ENCODE results near the gene SLC38A1.
"Not testable (repeated sequence)": the region's sequence is repeated elsewhere in the genome, so short reads cannot be mapped to it uniquely, and the experiment has no call there.

The SLC38A1 gene

DNA sequence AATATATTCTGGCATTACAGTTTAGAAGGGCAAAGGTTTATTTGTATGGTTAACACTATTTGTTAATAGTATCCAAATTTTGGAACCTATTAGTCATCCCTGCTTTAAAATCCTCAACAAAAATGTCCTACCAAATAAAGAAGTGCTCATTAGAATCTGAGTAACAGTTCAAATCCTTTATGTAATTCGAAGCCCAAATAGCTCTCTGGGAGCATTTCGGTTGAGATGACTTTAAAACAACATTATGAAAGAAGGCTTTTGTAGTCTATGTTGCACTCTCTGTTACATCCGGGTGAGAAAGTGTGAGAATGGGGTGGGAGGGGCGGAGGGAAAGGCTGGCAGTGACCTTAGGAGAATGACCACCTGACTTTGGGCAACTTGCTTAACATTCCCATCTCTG lies 59.7 kb downstream of the SLC38A1 start:
- DNase-seq = no peak

DNA sequence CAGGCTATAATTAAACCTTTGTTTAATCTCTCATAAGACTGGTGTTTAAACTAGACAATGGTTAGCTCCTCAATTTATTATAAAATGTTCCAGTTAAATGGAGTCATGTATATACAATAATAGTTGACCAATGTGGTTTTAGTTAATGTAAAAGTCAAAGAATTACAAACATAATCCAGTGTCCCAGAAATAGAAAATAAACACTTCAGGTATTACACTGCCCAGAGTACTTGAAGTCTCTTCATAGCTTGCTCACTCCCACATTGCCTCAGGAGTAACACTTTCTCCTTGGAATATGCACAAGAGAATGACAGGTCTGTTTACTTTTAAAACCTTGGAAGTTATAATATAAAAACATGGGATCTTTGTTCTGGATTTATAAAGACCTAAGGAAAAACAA lies 60.5 kb downstream of the SLC38A1 start:
- no peak for DNase-seq

DNA sequence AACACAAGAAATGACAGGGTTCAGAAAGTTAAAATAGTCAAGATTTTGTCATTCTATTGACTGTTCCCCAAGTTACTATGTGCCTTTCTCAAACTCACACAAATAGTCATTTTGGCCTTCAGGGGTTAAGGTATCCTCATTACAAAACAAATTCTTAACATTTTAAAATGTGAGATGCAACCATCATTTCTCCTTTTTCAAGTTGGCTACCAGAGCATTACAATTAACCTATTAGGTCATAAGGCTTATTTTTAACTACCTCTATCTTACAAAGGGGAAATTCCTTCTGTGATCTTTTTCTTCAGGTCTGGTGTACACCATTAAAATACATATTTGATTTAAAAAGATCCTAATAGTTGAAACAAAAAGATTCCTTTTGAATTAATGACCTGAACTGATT lies 61.2 kb downstream of the SLC38A1 start:
- no peak for DNase-seq

DNA sequence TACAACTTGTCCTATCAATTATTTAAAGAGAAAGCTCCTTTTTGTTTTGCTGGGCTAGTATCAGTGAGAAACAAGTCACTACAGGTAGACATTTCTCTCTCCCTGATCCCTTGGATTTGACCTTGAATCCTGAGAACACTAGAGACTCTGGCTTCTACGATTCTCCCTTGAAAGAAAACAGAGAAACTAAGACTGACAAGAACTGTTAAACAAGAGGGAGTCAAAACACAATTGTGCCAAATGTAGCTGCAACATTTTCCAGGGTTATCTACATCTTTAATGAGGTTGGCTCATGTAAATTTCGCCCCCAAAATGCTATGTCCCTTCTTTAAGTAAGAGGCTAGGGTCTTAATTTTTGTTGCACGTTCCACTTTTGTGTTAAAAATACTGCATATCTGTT lies 62.4 kb downstream of the SLC38A1 start:
- DNase-seq = no peak

DNA sequence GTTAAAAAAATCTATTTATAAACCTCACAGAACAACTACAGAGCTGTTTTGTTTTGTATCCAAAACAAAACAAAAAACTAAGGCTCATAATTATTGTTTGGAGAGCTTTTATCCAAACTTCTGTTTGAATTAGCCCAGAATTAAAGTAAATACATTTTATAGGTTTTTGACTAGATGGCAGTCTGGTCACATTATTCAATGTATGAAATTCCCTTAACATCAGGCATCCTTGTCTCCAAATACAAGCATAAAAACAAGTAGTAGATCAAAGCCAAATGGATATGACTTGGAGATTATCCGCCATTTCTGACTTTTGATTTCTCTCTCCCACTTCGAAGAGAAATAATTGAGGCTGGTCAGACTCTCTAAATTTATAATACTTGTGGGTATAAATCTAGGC lies 63.5 kb downstream of the SLC38A1 start:
- no peak for DNase-seq

DNA sequence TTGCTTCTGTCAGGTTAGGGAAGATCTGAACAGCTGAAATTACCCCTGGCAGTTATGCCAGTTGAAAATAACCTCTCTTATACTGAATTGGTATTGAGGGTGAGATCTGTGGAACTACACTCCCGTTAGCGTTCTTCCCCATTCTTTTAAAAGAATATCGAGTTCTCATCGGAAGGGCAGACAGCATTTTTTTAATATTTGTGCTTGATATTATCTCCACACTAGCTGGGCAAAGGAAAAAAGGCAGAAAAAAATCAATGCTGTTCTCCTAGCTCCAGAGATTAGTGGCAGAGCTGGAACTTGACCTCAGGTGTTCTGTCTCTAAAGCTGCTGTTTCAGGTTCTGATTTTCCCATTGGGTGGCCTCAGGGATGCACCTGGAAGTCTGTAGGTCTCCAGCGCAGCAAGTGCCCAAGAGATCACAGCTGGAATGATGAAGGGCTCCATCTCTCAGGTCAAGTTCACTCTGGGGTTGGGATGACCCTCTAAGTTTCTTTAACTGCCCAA lies 67.5 kb downstream of the SLC38A1 start:
- DNase-seq = no peak

DNA sequence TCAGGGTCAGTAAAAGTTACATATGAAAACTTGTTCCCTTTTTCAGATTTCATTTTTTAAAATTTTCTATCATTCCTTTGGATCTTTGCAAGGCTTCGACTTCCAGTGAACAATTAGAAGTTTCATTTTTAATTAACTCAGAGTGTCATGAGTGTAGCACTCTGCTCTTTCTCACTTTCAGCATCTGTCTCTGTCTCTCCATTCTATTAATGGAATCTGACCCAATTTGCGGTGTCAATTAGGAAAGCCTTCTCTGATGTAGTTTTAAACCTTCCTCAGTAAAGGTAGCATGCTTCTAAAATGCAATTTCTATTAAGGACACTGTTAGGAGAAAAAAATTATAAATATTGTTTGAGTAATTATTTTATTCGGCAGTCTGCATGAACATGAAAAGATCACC lies 68.3 kb downstream of the SLC38A1 start:
- DNase-seq = no peak

DNA sequence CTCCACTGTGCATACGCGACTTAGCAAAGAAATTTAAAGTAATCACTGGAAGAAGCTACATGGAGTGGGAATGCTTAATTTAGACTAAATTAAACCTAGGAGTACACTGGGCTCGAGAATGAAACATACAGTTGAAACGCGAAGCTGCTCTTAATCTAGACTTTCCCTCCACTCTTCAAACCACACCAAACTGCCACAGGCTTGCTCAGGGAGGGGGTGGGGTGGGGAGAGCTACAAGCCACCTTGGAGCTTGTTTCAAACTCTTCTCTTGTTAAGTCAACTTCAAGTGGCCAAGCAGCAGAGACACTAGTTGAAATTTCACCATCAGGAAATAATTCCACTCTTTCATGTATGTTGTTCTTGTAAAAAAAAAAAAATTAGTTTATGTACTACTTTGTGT lies 69.9 kb downstream of the SLC38A1 start:
- DNase-seq = no peak

DNA sequence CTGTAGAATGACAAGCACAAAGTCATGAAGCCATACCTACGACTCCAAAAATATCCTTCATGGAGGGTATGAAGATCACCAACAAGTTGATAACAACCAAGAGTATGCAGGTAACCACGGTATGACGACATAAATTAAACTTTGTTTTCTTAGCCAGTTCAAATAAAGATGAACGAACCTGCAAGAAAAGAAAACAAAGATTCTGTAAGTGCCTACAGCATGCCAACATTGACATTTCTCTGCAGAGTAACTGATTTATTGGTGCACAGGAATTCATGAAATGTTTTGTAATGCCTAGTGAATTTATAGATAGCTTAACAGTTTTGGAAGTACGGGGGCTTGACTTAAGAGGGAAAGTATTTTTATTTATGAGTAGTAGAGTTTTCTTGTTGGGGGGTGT lies 71.0 kb downstream of the SLC38A1 start:
- no peak for DNase-seq

DNA sequence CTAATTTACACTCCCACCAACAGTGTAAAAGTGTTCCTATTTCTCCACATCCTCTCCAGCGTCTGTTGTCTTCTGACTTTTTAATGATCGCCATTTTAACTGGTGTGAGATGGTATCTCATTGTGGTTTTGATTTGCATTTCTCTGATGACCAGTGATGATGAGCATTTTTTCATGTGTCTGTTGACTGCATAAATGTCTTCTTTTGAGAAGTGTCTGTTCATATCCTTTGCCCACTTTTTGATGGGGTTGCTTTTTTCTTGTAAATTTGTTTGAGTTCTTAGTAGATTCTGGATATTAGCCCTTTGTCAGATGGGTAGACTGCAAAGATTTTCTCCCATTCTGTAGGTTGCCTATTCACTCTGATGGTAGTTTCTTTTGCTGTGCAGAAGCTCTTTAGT lies 78.3 kb downstream of the SLC38A1 start:
- DNase-seq = not testable (repeated sequence)

DNA sequence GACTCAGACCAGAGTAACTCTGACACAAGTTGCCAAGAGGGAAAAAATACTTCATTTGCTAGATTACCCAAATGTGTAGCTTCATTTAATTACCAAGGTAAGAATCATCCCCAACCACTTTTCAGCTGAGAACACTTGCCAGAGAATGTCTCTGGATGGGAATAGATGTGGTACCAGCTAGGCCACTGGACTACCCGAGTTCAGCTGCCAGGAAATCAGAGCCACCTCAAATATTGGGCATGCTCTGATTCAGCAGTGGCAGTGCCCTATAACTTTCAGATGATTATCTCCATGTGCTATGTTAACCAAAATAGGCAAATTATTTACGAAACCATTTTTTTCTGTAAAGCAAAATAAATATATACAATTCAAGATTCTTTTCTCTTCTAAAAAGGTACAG lies 80.7 kb downstream of the SLC38A1 start:
- DNase-seq = no peak

DNA sequence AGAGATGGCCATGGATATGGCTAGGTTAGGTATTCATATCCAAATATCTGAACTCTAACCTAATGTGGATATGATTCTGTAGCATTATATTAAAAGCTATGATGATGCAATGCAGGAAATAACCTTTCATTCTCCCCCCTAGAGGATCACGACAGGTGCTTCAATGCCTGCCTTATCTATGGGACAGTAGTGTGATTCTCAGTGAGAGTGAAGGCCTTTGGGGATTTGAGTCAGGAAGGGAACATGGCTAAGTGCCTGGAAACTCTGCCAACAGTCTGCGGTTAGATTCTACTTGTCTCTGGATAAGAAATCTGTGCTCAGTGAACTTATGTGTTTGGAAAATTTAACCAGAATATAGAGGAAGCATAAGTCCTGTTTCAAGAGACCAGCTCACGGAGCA lies 81.8 kb downstream of the SLC38A1 start:
- peak in 8 of 58 donors; percentile 1 to 20 (median 6) for DNase-seq

DNA sequence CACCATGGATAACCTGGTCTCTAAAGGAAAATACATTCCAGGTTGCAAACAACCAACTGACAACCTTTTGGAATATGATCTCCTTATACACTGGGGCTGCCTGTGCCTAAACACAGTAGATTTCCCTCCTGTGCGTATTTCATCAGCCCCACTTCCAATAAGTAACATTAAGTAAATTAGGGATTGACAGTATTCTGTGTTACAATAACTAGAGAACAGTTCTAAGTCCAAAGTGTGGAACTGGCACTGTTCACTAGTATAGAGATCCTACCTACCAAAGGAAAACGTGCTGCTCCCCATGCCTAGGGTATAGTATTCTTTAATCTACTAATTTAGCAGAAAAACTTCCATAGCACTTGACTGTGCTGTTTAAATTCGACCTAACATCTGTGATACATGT lies 82.8 kb downstream of the SLC38A1 start:
- no peak for DNase-seq

DNA sequence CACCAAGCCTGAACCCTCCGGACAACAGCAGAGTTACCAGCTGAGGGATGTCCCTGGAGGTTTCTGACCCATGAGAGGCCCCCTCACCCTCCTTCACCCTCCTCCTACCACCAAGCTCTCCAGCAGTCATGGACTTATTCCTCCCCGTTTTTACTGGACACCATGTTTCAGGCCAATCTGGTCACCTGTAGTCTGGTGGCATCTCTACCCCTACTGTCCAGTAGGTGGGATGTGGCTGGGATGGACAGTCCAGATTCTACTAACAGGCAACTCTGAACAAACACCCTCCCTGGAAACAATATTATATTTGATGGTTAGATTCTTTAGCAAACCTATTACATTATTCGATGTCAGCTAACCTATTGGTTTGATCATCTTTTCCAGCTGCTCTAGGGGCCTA lies 83.2 kb downstream of the SLC38A1 start:
- DNase-seq = no peak

DNA sequence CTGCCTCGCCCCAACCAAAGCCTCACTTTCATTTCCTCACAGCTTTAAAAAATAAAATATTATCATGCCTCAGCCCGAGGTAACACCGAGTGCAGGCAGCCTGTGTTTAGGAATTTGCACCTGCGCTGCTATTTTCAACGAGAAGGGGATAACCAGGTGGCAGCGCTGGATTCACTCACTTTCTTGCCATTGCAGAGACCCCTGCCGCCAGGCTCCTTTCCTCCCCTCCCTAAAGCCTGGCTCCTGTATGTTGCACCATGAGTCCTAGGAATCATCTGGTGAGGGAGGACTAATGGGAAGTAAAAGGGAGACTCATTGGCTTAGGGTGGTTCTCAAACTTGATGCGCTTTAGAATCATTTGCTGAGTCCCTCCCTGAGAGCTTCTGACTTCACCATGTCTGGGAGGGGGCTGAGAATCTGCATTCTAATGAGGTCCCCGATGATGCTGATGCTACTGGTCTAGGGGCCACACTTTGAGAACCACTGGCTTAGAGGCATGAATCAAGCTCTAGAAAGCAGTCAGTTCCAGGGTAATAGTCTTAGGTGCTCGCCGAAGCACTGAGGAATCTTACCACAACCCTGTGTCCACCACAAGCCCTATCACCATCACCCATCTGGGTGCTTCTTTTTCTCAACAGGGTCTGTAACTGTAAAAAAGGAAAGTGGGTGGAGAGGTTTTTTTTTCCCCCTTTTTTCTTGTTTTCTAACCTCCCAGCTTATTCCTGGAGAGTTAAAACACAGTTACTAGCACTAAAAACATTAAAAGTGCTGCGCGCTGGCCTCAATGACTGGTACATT lies 83.8 kb downstream of the SLC38A1 start:
- no peak for DNase-seq

DNA sequence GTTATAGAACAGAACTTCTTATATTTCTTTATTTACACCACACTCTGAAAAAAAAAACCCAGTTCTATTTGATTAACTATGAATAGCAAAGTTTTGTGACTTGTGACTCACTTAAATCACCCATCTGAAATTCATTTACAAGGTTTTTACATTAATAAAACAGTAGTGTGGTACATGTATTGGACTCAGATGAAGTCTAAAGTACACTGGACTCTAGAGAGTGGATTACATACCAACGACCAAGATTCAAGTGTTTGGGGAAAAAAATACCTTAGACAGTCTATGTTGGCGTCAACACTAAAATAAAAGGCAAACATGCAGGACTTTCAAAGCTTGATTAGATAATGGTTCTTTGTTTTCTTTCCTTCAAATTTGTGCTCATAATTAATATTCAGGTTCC lies 85.7 kb downstream of the SLC38A1 start:
- no peak for DNase-seq

DNA sequence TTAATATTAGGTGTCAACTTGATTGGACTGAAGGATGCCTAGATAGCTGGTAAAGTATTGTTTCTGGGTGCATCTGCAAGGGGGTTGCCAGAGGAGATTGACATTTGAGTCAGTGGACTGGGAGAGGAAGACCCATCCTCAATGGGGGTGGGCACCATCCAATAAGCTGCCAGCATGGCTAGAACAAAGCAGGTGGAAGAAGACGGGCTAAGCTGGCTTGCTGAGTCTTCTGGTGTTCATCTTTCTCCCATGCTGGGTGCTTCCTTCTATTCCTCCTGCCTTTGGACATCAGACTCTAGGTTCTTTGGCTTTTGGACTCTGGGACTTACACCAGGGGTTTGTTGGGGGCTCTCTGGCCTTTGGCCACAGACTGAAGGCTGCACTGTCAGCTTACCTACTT lies 87.4 kb downstream of the SLC38A1 start:
- DNase-seq = no peak

DNA sequence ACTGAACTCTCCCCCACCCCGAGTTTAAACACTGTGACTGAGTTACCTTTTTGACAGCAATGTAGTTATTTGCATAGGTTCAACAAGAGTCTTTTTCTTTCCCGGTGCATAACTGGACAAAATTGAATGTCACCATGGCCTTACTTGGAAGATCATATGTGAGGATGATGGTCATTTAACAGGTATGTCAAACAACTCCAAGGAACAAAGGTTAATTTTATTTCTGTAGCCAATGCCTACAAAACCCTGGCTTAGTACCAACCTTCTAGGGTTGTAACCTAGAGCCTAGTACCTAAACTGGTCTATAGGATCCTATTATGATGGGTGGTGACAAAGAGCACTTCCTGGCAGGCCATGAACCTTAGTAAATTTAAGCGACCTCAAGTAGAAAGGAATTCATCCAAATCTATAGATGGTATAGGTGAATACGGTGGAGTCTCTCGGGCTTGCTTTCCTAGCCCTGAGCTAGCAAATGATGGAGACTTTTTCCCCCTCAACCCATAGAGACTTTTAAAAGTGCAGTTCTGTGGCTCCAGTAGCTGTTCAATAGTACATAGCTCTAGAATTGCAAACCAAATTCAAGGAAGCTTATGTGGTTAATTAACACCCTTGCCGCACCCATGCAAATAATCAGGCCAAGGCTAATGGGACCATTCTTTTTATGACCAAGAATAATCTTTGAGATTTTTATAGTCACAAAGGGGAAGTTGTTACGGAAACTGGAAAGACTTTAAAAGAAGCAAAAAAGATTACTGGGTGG lies 89.0 kb downstream of the SLC38A1 start:
- no peak for DNase-seq

DNA sequence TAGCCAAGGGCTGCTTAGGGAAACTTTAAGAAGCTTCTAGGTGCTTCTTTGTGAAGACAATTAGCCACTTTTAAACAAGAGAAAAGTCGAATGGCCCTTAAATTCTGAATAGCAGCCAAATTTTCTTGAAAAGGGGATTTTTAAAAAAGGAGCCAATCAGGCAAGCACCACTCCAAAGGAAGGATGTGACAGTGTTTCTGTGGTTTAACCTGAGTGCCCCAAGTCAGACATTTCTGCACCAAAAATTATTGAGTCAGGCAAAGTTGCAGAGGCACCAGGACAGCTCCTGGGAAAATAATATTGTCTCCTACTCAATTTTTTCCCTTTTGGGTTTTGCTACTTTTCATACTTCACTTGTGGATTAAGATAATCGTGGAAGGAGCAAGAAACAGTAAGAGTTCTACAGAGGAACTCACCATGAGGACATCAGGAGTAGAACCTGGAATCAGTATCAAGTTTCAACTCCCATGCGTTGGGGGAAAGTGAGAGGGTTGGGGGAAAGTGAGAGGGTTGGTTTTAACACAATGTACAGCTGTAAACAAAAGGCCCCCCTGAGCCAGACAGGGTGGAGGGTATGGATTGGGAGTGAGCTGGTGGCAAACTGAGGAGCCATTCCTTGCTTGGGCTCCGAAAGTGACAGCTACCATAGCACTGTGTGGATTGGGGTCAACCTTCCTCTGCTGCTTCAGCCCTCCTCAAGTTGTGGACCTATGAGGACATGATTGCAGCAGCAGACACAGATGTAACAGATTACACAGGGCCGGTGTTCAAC lies 90.8 kb downstream of the SLC38A1 start:
- no peak for DNase-seq

DNA sequence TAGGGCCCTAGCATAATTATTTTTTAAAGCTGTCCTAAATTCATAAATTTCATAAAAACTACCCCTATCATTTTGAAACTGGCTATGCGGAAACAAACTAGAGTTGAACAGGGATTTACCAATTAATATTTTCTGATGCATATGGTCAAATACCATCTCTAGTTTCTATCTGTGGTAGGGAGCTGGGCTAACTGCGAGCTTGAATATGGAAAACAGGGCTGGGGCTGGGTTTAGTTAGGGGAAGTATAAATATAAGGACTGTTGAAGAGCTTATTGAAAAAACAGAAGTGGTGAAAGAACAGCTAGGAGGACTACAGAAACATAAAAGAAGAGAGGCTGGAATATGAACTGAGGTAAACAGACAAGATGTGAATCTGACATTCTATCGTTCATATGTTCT lies 91.8 kb downstream of the SLC38A1 start:
- DNase-seq = no peak

DNA sequence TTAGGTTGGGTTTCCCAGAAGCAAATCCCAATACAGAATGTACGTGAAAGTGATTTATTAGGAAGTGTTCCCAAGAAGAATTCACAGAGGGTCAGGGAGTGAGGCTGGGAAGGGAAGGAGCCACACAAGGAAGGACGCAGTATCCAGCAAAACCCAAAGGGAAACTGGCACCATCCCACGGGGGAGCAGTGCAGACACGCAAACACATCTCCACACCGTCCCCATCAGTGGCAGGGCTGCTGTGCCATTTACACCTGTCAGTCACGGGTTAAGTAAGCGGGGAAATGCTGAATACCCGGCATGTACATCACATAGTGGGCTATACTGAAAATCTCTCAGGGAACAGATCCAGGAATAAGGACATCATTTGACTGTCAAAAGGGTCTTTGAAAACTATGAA lies 93.9 kb downstream of the SLC38A1 start:
- DNase-seq = no peak

DNA sequence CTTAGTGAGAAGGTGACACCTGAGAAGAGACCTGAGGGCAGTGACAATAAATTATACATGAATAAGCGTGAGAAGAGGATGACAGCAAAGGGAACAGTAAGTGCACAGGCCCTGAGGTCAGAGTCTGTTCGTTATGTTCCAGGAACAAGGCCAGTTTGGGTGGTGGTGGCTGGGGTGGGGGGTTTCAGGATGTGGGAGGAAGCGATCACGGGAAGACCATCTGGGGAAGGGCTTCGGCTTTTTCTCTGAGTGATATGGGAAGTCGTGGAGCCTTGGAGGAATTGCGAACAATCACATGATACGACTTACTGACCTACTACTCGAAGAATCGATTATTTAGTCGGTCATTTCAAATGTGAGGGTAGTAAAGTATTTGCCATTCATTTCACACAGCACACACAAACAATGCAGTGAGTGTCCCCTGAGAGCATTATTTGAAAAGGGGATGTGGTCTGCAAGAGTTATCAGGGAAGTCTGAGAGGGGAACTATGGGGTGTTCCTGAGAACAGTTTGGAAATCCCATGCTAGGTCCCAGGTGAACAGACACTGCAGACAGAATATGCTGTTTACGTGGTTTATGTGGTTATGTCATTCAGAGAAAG lies 94.7 kb downstream of the SLC38A1 start:
- DNase-seq = no peak

All from anterior cingulate cortex (tissue), 58 donors.